ENCODE measurements around the gene CNTF.

DNA sequence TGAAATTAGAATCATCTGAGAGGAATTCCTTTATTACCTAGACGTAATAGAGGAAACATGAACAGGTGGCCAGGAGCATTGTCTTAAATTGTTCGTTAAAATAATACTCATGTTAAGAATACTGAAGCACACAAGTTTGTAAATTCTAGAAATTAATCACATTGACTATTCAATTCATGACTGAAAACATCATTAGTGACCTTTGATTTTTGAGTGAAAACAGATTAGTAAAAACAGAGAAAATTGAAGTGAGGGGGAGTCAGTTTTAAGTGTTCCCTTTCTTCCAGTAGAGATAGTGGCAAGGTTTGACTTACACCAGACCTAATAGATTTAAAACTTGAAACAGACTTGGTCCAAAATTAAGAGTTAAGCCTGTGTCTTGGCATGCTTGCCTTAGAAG is 42.2 kb upstream of the CNTF start:
- TF ChIP-seq, protein P1, sequence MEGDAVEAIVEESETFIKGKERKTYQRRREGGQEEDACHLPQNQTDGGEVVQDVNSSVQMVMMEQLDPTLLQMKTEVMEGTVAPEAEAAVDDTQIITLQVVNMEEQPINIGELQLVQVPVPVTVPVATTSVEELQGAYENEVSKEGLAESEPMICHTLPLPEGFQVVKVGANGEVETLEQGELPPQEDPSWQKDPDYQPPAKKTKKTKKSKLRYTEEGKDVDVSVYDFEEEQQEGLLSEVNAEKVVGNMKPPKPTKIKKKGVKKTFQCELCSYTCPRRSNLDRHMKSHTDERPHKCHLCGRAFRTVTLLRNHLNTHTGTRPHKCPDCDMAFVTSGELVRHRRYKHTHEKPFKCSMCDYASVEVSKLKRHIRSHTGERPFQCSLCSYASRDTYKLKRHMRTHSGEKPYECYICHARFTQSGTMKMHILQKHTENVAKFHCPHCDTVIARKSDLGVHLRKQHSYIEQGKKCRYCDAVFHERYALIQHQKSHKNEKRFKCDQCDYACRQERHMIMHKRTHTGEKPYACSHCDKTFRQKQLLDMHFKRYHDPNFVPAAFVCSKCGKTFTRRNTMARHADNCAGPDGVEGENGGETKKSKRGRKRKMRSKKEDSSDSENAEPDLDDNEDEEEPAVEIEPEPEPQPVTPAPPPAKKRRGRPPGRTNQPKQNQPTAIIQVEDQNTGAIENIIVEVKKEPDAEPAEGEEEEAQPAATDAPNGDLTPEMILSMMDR (IDR thresholded peaks at IDR 0.05; ENCODE audit: borderline replicate concordance, extremely low read depth, low read length, poor library complexity, severe bottlenecking), result no peak
- TF ChIP-seq EZH2 (IDR thresholded peaks at IDR 0.05; ENCODE audit: borderline replicate concordance, low read depth, low read length, severe bottlenecking), result no peak

Measured in DND-41 (cell line).